GF-D8 (cell line): ENCODE measurements around the gene NIPA2.

ENCODE experiments used
- DNase-seq: peaks from one replicate; lab custom pipeline; 2025; lab: John Stamatoyannopoulos, UW

Gene NIPA2

GRCh38 chr15:22902981-22903380 lies 64.5 kb downstream of the NIPA2 start:
- DNase-seq = no peak

GRCh38 chr15:22903427-22903826 lies 65.0 kb downstream of the NIPA2 start:
- DNase-seq = no peak

GRCh38 chr15:22903961-22904534 lies 65.6 kb downstream of the NIPA2 start:
- no peak for DNase-seq

- no peak for DNase-seq
These were observed 66.3 kb downstream of the NIPA2 start for GRCh38 chr15:22904736-22905135.

- no peak for DNase-seq
These were observed 68.9 kb downstream of the NIPA2 start for GRCh38 chr15:22907161-22907950.

- no peak for DNase-seq
These were observed 70.4 kb downstream of the NIPA2 start for GRCh38 chr15:22908830-22909229.

GRCh38 chr15:22911306-22911705 lies 72.8 kb downstream of the NIPA2 start:
- no peak for DNase-seq

- no peak for DNase-seq
These were observed 73.8 kb downstream of the NIPA2 start for GRCh38 chr15:22912256-22912655.

- no peak for DNase-seq
These were observed 75.3 kb downstream of the NIPA2 start for GRCh38 chr15:22913646-22914380.

GRCh38 chr15:22915866-22916515 lies 77.5 kb downstream of the NIPA2 start:
- no peak for DNase-seq

GRCh38 chr15:22916606-22917350 lies 78.3 kb downstream of the NIPA2 start:
- no peak for DNase-seq

- no peak for DNase-seq
These were observed 79.1 kb downstream of the NIPA2 start for GRCh38 chr15:22917556-22917955.
